ENCODE data around the gene CAMK1G.

DNA sequence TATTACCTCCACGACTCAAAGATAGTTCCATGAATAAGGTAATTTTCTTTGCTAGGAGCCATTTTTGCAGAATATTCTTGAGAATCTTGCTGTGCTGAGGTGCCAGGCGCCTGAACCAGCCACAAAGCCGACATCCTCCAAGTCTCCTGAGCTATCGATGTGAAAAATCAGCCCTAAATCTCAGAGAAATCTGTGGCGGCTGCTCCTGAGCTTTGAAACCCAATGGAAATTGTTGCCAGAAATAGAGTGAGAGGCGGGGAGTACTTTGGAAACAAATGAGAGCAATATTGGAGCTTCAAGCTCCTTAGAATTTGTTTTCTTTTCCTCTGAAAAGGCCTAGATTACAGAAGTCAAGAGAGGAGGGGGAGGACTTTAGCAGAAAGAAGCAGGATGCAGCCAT, 6.3 kb downstream of the CAMK1G start:
- TF ChIP-seq CTCF (conservative IDR thresholded peaks at IDR 0.05; ENCODE audit: low read depth, low read length) (no peak), EZH2 (IDR thresholded peaks at IDR 0.05; ENCODE audit: borderline replicate concordance, low read depth, low read length, poor library complexity, severe bottlenecking) (no peak)

Measured in A673 (cell line).